T-helper 17 cell (primary cell): ENCODE results near the gene VCL. TPM values are rescaled to one million over a fixed set of nuclear protein-coding genes. Genes with fewer than 3 reads are reported as not detected.
A peak's percentile ranks its signal among the peaks of the same experiment; 100 is the strongest.

ENCODE experiments used
- ATAC-seq: fragments of 150-1000 bp; cut with Tn5 transposase; 2 replicates; pipeline ENCODE4 v1.10.0; 2021; ENCODE audit warnings: mild to moderate bottlenecking, moderate library complexity
- DNase-seq, 3 donors: peaks; one replicate each; pipeline versions ENCODE4 v3.0.0 to v3.0.0-alpha.2; 2020 to 2021
- H3K9me3 ChIP-seq: one replicate; pipeline ENCODE4 v1.7.0; 2013; ENCODE audit warnings: low read length, mild to moderate bottlenecking; ENCODE audit not compliant: control insufficient read depth, poor library complexity, severe bottlenecking
- H3K27ac Mint-ChIP-seq: one replicate; pipeline ENCODE4 v1.8.0; 2022; ENCODE audit warnings: mild to moderate bottlenecking, moderate library complexity, mixed read lengths
- H3K27me3 Mint-ChIP-seq: one replicate; pipeline ENCODE4 v1.8.0; 2022; ENCODE audit warnings: mixed read lengths
- H3K36me3 Mint-ChIP-seq: one replicate; pipeline ENCODE4 v1.8.0; 2022; ENCODE audit warnings: low read depth, mixed read lengths
- H3K4me1 Mint-ChIP-seq: one replicate; pipeline ENCODE4 v1.8.0; 2022; ENCODE audit warnings: mild to moderate bottlenecking, mixed read lengths
- H3K4me3 Mint-ChIP-seq: one replicate; pipeline ENCODE4 v1.8.0; 2022; ENCODE audit warnings: mild to moderate bottlenecking, moderate library complexity, mixed read lengths
- total RNA-seq, 4 donors: library from RNA in 2 of 4; stranded (reverse) in 2 of 4; gene quantifications; one replicate each; pipeline ENCODE4 v1.2.3 and lab custom pipeline; 2022 to 2026

The VCL gene
- total RNA-seq, 2 donors from 2014 or later, result 79.1 to 245 TPM

DNA sequence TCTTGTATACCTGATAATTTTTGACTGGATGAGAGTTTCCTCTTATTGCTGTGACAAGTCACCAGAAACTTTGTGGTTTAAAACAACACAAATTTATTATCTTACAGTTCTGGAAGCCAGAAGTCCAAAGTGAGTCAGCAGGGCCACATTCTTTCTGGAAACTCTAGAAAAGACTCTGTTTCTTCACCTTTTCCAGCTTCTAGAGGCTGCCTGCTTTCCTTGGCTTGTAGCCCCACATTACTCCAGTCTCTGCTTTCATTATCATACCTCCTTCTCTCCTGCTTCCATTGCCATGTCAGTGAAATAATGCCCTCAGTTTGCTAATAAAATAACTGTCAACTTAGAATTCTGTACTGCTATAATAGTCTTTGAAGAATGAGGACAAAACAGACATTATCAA is 65.3 kb downstream of the VCL start:
- no peak for ATAC-seq

DNA sequence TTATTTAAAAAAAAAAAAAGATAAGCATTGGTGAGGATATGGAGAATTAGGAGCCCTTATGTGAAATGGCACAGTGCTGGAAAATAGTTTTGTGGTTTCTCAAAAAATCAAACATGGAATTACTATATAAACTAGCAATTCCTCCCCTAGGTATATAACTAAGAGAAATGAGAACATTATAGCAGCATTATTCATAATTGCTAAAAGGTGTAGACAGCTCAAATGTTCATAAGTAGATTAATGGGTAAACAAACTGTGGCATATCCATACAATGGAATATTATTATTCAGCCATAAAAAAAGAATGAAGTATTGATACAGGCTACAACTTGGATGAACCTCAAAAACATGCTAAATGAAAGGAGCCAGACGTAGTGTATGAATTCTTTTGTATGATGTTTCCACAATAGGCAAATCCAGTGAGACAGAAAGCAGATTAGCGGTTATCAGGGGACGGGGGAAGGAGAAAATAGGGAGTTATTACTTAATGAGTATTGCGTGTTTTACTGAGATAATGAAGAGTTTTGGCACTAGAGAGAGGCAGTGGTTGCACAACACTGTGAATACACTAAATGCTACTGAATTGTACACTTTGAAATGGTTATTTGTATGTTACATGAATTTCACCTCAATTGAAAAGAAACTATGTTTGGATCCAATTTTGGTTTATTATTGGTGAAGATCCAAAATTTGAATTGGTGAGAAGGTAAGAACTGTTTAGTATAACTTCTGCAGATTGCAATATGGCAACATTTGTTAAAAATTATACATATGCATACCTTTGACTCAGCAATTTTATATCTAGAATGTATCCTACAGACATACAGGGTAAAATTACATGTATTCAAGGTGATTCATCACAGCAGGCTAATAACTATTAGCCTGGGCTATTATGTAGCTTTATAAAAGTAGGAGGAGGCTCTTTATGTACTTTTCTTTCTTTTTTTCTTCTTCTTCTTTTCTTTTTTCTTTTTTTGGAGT is 69.7 kb downstream of the VCL start:
- DNase-seq (no peak), ATAC-seq (no peak)
- no peaks in the 10 kb centered on the region for H3K9me3 ChIP-seq
- Mint-ChIP-seq H3K27me3 (no peaks in the 10 kb centered on the region), H3K27ac (no peak overlapping the region), H3K4me1 (peaks cover 10% of the 10 kb centered on the region), H3K36me3 (peaks cover 5% of the 10 kb centered on the region), H3K4me3 (no peak overlapping the region)

More for the DNA sequence above, 65.3 kb downstream of the VCL start:
- Mint-ChIP-seq H3K27ac (no peak overlapping the region), H3K4me3 (no peak overlapping the region), H3K4me1 (peaks cover 22% of the 10 kb centered on the region), H3K36me3 (peaks cover 8% of the 10 kb centered on the region), H3K27me3 (no peaks in the 10 kb centered on the region)
- no peak for DNase-seq
- no peaks in the 10 kb centered on the region for H3K9me3 ChIP-seq

DNA sequence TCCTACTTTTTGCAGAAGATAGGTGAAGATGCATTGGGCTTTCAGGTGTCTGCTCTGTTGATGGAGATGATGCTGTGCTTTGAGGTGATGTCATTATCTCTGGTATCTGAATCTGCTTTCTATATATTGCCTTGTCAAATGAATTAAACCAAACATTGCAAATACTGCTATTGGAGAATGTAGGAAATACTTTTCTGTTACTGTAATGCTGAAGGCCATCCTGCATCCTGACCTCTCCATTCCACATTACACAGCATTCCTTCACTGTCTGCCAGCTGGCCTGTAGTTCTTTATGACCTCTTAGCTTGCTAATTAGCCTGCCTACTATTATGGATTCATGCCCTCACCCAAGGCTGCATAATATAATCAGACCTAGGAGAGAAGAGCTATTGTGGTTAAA is 73.2 kb downstream of the VCL start:
- H3K9me3 ChIP-seq, result no peaks in the 10 kb centered on the region
- Mint-ChIP-seq H3K36me3 (peaks cover 10% of the 10 kb centered on the region), H3K27me3 (no peaks in the 10 kb centered on the region), H3K4me3 (no peak overlapping the region), H3K4me1 (peaks cover 7% of the 10 kb centered on the region), H3K27ac (peak overlapping the region; percentile 32)
- DNase-seq, result no peak
- ATAC-seq, result no peak

DNA sequence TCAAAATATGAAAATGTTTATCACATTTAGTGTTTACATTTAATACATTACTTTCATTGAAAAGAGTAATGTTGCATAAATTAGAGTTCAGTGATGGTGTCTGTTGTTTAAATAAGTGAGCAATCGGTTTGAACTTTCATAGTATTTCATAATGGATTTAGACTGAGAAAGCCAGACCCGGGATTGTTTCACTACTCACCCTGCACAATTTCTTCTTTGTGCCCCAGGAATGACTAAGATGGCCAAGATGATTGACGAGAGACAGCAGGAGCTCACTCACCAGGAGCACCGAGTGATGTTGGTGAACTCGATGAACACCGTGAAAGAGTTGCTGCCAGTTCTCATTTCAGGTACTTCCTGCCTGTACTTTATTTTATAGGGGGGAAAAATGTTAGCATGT is 74.6 kb downstream of the VCL start:
- H3K27ac Mint-ChIP-seq, result no peak overlapping the region
- no peak overlapping the region for H3K4me3 Mint-ChIP-seq
- no peak for DNase-seq
- no peak for ATAC-seq
- H3K36me3 Mint-ChIP-seq, result peaks cover 10% of the 10 kb centered on the region
- H3K27me3 Mint-ChIP-seq, result no peaks in the 10 kb centered on the region
- no peaks in the 10 kb centered on the region for H3K9me3 ChIP-seq
- peaks cover 9% of the 10 kb centered on the region for H3K4me1 Mint-ChIP-seq

DNA sequence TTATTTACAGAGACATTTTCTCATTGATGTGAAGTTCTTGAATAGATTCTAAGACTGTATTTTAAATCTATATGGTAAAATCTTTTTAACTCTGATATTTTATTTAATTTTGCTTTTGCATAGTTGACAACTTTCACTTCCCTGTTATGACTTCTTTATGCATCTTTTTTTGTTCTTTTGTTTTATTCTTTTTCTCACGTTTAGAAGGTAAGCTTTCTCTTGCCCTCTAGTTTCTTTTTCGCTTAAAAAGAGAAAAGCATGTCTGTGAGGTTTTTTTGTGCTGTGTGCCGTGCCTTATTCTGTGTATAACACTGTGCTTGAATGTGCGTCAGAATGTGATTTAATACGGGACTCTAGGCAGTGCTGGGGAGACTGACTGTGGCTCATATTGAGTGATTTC is 78.0 kb downstream of the VCL start:
- DNase-seq, result no peak
- H3K27me3 Mint-ChIP-seq, result no peaks in the 10 kb centered on the region
- no peaks in the 10 kb centered on the region for H3K9me3 ChIP-seq
- no peak for ATAC-seq
- peak overlapping the region; percentile 76 for H3K27ac Mint-ChIP-seq
- H3K4me1 Mint-ChIP-seq, result peaks cover 23% of the 10 kb centered on the region
- peaks cover 8% of the 10 kb centered on the region for H3K36me3 Mint-ChIP-seq
- no peak overlapping the region for H3K4me3 Mint-ChIP-seq

DNA sequence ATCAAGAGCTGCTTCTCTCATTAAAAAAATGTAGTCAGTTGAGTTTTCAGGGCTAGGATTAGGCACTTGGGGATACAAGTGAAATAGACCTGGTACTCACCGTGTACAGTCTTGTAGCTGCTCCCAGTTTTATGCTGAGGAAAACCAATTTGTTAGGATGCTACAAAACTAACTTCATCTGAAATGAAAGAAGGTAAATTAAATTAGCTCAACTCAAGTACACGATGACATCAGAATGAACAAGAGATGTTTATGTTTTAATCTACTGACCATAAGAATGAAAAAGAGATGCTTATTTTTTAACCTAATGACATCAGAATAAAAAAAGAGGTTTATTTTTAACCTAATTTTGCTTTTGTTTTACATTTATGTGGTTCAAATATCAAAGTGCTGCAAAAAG is 79.0 kb downstream of the VCL start:
- DNase-seq (no peak), ATAC-seq (no peak)
- Mint-ChIP-seq H3K4me3 (no peak overlapping the region), H3K36me3 (peaks cover 8% of the 10 kb centered on the region), H3K27ac (peak overlapping the region; percentile 76), H3K27me3 (no peaks in the 10 kb centered on the region), H3K4me1 (peaks cover 27% of the 10 kb centered on the region)
- no peaks in the 10 kb centered on the region for H3K9me3 ChIP-seq

DNA sequence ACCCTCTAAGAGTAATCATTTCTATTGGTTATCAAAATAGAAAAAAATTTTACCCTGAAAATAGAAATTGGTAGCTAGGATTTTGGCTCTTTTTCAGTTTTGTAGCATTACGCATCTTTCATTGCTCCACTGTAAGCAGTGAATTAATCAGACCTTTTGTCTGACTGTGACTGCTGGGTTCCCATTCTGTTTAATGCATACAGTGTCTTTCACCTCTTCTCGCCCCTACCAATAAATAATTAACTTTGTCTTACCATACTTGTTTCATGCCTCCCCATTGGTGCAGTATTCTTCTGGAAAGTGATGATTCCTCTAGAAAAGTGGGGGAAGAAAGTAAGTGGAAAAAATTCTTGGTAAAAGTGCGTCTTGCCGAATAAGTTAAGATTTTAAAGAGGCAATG is 79.5 kb downstream of the VCL start:
- no peak for ATAC-seq
- Mint-ChIP-seq H3K4me1 (peaks cover 27% of the 10 kb centered on the region), H3K4me3 (peak overlapping the region; percentile 5), H3K27me3 (no peaks in the 10 kb centered on the region), H3K27ac (peak overlapping the region; percentile 76), H3K36me3 (peaks cover 8% of the 10 kb centered on the region)
- no peak for DNase-seq
- no peaks in the 10 kb centered on the region for H3K9me3 ChIP-seq

DNA sequence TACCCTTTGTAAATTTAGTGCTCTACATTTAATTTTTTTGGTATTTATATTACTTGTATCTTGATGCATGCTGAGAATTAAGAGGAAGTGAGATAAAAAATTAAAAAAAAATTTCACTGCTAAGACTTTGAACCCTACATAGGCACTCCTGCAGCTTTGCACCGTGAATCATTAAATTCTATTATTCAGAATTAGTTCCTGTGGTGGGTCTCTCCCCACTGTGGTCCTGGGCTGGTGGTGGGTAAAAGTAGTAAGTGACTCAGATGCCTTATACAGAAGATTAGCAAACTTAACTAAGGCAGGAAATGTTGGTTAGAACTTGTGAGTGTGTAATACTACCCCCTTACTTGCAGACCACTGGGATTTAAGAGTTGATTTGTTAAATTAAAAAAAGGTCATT is 80.1 kb downstream of the VCL start:
- peak; percentile 33 for ATAC-seq
- H3K4me3 Mint-ChIP-seq, result no peak overlapping the region
- peaks cover 27% of the 10 kb centered on the region for H3K4me1 Mint-ChIP-seq

DNA sequence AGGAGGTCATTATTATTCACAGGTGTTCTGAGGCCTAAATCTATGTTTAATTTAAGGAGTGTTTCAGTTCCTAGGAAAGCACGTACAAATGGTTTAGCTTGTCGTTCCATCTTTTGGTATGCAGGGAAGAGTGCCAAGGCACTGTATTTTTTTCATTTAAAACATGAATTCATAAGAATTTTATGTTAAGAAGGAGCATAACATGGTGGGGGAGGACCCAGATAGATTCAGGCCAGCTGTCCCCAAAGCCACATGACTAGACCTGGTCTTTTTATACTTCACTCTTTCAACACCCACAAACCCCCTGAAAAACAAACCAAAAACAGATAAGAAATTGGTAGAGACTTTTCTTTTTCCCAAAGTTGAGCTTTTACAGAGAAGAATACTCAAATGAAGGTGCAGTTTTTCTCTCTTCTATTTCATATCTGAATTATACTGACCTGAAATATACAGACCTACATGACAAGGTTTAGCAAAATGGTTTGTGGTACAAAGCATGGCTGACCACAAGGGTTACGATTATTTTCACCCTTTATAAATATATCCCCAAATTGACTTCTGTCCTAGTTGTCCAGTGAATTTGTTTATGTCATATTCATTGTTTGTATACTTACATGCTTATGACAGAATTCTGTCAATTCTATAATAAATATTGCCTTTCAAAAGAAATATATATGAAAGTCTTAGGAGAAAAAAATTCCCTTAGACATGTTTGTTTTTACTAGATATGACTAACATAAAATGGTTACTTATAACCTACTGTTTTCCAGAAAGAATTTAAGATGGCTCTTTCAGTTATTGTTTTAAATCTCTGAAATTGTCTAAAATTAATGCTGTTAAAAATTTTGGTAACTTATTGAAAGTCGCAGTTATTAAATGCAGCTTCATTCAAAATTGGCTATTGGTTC is 81.4 kb downstream of the VCL start:
- Mint-ChIP-seq H3K27ac (peak overlapping the region; percentile 86), H3K4me1 (peaks cover 27% of the 10 kb centered on the region), H3K4me3 (no peak overlapping the region), H3K27me3 (no peaks in the 10 kb centered on the region), H3K36me3 (peaks cover 4% of the 10 kb centered on the region)
- no peaks in the 10 kb centered on the region for H3K9me3 ChIP-seq
- ATAC-seq (no peak), DNase-seq (no peak)

More for the DNA sequence above, 80.1 kb downstream of the VCL start:
- peak overlapping the region; percentile 86 for H3K27ac Mint-ChIP-seq
- DNase-seq, result no peak
- H3K36me3 Mint-ChIP-seq, result peaks cover 8% of the 10 kb centered on the region
- H3K27me3 Mint-ChIP-seq, result no peaks in the 10 kb centered on the region
- no peaks in the 10 kb centered on the region for H3K9me3 ChIP-seq

DNA sequence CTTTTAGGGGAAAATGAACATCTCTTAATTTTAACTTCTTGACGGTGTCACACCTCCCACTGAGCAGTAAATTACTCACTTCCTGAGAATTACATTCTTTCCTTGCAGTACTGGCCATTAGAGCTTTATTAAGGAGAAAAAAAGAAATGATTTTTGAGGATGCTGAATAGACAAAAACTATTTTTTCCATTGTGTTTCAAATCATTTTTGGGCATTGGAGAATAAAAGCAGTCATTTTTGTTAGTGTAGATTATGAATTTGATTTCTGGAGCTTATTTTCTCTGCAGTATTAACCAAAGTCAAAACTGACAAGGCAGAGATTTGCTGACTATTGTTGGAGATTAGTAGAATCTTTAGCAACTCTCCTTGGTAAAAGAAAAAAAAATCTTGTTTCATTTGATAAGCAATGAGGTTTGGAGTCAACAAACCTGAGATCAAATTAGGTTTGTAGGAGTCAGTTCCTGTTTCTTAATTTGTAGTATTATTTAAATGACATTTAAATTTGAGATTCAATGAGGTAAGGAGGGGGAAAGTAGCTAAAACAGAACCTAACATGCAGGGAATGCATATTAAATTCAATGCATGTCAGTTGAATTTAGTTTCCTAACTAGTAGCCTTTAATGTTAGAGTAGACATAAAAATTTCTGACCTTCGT is 82.1 kb downstream of the VCL start:
- peaks cover 4% of the 10 kb centered on the region for H3K36me3 Mint-ChIP-seq
- DNase-seq, result no peak
- H3K9me3 ChIP-seq, result no peaks in the 10 kb centered on the region
- H3K27ac Mint-ChIP-seq, result no peak overlapping the region
- H3K27me3 Mint-ChIP-seq, result no peaks in the 10 kb centered on the region
- ATAC-seq, result no peak
- no peak overlapping the region for H3K4me3 Mint-ChIP-seq
- H3K4me1 Mint-ChIP-seq, result peaks cover 27% of the 10 kb centered on the region

DNA sequence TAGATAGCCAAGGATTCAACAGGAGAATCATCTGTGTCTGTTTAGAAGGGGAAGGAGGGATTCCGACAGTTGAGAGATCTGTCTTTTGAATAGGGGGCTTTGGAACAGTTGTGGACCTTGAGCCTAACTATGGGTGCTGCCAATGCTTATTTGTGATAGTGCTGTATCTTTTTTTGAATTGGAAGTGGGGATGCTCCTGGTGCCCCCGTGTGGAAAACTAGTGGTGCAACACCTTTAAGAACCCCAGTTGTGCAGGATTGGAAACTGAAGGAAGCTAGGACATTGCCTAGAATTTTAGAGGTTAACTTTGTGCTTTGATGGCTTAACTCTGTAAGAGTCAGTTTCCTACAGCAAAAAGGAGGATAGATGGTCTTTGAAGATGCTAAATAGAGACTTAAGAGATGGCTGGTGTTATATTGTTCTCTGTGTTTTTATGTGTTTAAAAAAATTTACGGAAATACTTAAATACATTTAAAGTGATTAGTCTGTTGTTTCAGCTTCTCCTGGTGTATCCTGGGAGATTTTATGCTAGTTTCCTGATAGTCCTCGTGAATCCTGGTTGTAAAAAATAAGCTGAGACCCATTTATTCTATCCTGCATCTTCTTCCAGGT is 83.4 kb downstream of the VCL start:
- no peaks in the 10 kb centered on the region for H3K9me3 ChIP-seq
- H3K36me3 Mint-ChIP-seq, result no peaks in the 10 kb centered on the region
- H3K4me3 Mint-ChIP-seq, result no peak overlapping the region
- DNase-seq (peak in 1 of 3 donors; percentile 16), ATAC-seq (peak; percentile 83)
- H3K27me3 Mint-ChIP-seq, result no peaks in the 10 kb centered on the region
- no peak overlapping the region for H3K27ac Mint-ChIP-seq
- peaks cover 25% of the 10 kb centered on the region for H3K4me1 Mint-ChIP-seq

DNA sequence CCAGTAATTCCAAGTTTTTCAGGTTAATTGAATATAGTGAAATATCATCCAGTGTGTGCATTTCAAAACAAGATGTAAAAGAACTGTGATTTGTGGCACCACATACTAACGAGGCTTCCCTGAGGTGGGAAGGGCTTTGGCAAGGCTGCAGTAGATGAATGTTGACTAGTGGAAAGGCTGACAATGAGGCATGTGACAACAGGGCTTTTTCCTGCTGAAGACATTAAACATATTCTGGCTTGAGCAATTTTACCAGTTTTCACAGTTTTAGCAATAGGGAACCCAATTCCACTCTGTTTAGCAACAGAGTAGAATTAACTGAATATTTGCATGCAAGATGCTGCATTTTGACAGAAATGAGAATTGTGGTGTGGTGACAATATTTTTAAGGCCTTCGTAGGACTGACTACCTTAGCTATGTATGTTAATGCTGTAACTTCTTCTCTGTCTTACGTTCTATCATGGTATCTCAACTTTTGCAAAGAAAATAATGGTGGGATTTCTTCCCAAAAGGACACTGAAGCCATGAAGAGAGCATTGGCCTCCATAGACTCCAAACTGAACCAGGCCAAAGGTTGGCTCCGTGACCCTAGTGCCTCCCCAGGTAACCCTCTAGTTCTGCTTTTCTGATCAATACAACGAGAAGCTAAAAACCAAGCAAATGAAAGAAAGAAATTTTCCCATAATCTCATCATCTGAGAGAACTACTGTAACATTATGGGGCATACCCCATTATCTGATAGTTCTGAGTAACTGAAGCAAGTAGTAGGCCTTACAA is 84.2 kb downstream of the VCL start:
- DNase-seq, result no peak
- no peak overlapping the region for H3K4me3 Mint-ChIP-seq
- peaks cover 3% of the 10 kb centered on the region for H3K36me3 Mint-ChIP-seq
- H3K4me1 Mint-ChIP-seq, result peaks cover 27% of the 10 kb centered on the region
- H3K27me3 Mint-ChIP-seq, result no peaks in the 10 kb centered on the region
- H3K27ac Mint-ChIP-seq, result no peak overlapping the region
- H3K9me3 ChIP-seq, result no peaks in the 10 kb centered on the region
- no peak for ATAC-seq
